Neural progenitor cell (in vitro differentiated cells): ENCODE measurements around the gene CRB2. TPM values are rescaled to one million over a fixed set of nuclear protein-coding genes. Genes with fewer than 3 reads are reported as not detected.

Experiments used
- DNase-seq: peaks from one replicate; pipeline ENCODE4 v3.0.0-alpha.2; 2016; ENCODE audit warnings: low spot score
- H2AFZ ChIP-seq: fragments of 200-600 bp; sonication (generic); replicated peaks from 2 replicates; pipeline ENCODE4 v1.6.1; 2016; ENCODE audit warnings: antibody characterized with exemption
- H3F3A ChIP-seq: fragments of 200-600 bp; sonication (generic); 2 replicates; pipeline ENCODE4 v1.6.1; 2016; ENCODE audit warnings: antibody characterized with exemption, low read depth
- H3K27ac ChIP-seq: fragments of 200-600 bp; sonication (generic); 2 replicates; pipeline ENCODE4 v1.5.1; 2016; ENCODE audit warnings: mild to moderate bottlenecking
- H3K27me3 ChIP-seq: fragments of 200-600 bp; sonication (generic); 2 replicates; pipeline ENCODE4 v1.6.1; 2016; ENCODE audit warnings: mild to moderate bottlenecking, moderate library complexity
- H3K36me3 ChIP-seq: fragments of 200-600 bp; sonication (generic); 2 replicates; pipeline ENCODE4 v1.5.1; 2016
- H3K4me1 ChIP-seq: fragments of 200-600 bp; sonication (generic); 2 replicates; pipeline ENCODE4 v1.6.1; 2016; ENCODE audit warnings: mixed run types
- H3K4me2 ChIP-seq: fragments of 200-600 bp; sonication (generic); 2 replicates; pipeline ENCODE4 v1.6.1; 2016
- H3K4me3 ChIP-seq: fragments of 200-600 bp; sonication (generic); 2 replicates; pipeline ENCODE4 v1.5.1; 2016
- H3K79me2 ChIP-seq: fragments of 200-600 bp; sonication (generic); 2 replicates; pipeline ENCODE4 v1.6.1; 2016; ENCODE audit warnings: low read depth
- H3K9ac ChIP-seq: fragments of 200-600 bp; sonication (generic); 2 replicates; pipeline ENCODE4 v1.6.1; 2016
- H3K9me3 ChIP-seq: fragments of 200-600 bp; sonication (generic); 2 replicates; pipeline ENCODE4 v1.5.1; 2016; ENCODE audit warnings: low read depth
- H4K20me1 ChIP-seq: fragments of 200-600 bp; sonication (generic); 2 replicates; pipeline ENCODE4 v1.6.1; 2016; ENCODE audit warnings: low read depth
- H3K27ac Mint-ChIP-seq: 3 replicates; pipeline ENCODE4 v1.8.0; 2021; ENCODE audit warnings: mixed read lengths
- H3K27me3 Mint-ChIP-seq: 2 replicates; pipeline ENCODE4 v1.8.0; 2022; ENCODE audit warnings: low read depth, mild to moderate bottlenecking, inconsistent platforms, moderate library complexity, mixed read lengths; ENCODE audit not compliant: insufficient read depth
- H3K36me3 Mint-ChIP-seq: 3 replicates; pipeline ENCODE4 v1.8.0; 2021; ENCODE audit warnings: mixed read lengths
- H3K4me1 Mint-ChIP-seq: 3 replicates; pipeline ENCODE4 v1.8.0; 2021; ENCODE audit warnings: mixed read lengths
- H3K4me3 Mint-ChIP-seq: 3 replicates; pipeline ENCODE4 v1.8.0; 2021; ENCODE audit warnings: mild to moderate bottlenecking, moderate library complexity, mixed read lengths
- H3K9me3 Mint-ChIP-seq: 3 replicates; pipeline ENCODE4 v1.8.0; 2020; ENCODE audit warnings: mixed read lengths
- CTCF ChIP-seq: fragments of 200-600 bp; sonication (generic); IDR thresholded peaks from 2 replicates; pipeline ENCODE4 v1.5.1; 2017; ENCODE audit warnings: antibody characterized with exemption, mild to moderate bottlenecking
- EZH2 ChIP-seq: fragments of 200-600 bp; sonication (generic); IDR thresholded peaks from 2 replicates; pipeline ENCODE4 v1.6.1; 2017; ENCODE audit warnings: antibody characterized with exemption, mild to moderate bottlenecking, moderate library complexity
- EZH2phosphoT487 ChIP-seq: fragments of 200-600 bp; sonication (generic); IDR thresholded peaks from 2 replicates; pipeline ENCODE4 v1.6.1; 2017; ENCODE audit warnings: antibody characterized with exemption
- total RNA-seq: library from RNA; depleted of rRNA; stranded (reverse); fragments of >200 nt; gene quantifications from 2 replicates; pipeline ENCODE4 v1.2.3, GENCODE V29; 2015; ENCODE audit warnings: low replicate concordance

The CRB2 gene
- total RNA-seq, 1 donor from 2014 or later = 18.5 TPM

GRCh38 chr9:123418052-123418430 lies 62.0 kb downstream of the CRB2 start:
- no peaks in the 10 kb centered on the region for H3K79me2 ChIP-seq
- peaks cover 42% of the 10 kb centered on the region for H3K4me1 ChIP-seq
- no peaks in the 10 kb centered on the region for H3K36me3 ChIP-seq
- H3K9ac ChIP-seq = no peak overlapping the region
- H3K4me2 ChIP-seq = no peak overlapping the region
- H3K4me3 Mint-ChIP-seq = no peak overlapping the region
- H3K27me3 ChIP-seq = no peaks in the 10 kb centered on the region
- TF ChIP-seq CTCF = no peak
- no peak for TF ChIP-seq EZH2phosphoT487
- TF ChIP-seq EZH2 = no peak
- peaks cover 59% of the 10 kb centered on the region for H3K4me1 Mint-ChIP-seq
- no peaks in the 10 kb centered on the region for H3K9me3 ChIP-seq
- H3K27me3 Mint-ChIP-seq = peaks cover 4% of the 10 kb centered on the region
- no peak overlapping the region for H3K27ac ChIP-seq
- peaks cover 15% of the 10 kb centered on the region for H4K20me1 ChIP-seq
- H2AFZ ChIP-seq = no peak overlapping the region
- H3K36me3 Mint-ChIP-seq = peaks cover 10% of the 10 kb centered on the region
- no peak overlapping the region for H3K27ac Mint-ChIP-seq
- no peak for DNase-seq
- H3K4me3 ChIP-seq = no peak overlapping the region
- no peaks in the 10 kb centered on the region for H3K9me3 Mint-ChIP-seq
- H3F3A ChIP-seq = no peaks in the 10 kb centered on the region

GRCh38 chr9:123418506-123418905 lies 62.5 kb downstream of the CRB2 start:
- Histone ChIP-seq H3K4me1 (peaks cover 42% of the 10 kb centered on the region), H3K4me3 (no peak overlapping the region), H3K36me3 (no peaks in the 10 kb centered on the region), H3K9ac (no peak overlapping the region), H4K20me1 (peaks cover 18% of the 10 kb centered on the region), H3K4me2 (no peak overlapping the region), H3K27ac (no peak overlapping the region), H3F3A (no peaks in the 10 kb centered on the region), H3K9me3 (no peaks in the 10 kb centered on the region), H3K79me2 (no peaks in the 10 kb centered on the region), H2AFZ (no peak overlapping the region), H3K27me3 (no peaks in the 10 kb centered on the region)
- TF ChIP-seq EZH2phosphoT487 (no peak), EZH2 (no peak), CTCF (no peak)
- Mint-ChIP-seq H3K27ac (no peak overlapping the region), H3K4me3 (no peak overlapping the region), H3K36me3 (peaks cover 10% of the 10 kb centered on the region), H3K9me3 (no peaks in the 10 kb centered on the region), H3K4me1 (peaks cover 59% of the 10 kb centered on the region), H3K27me3 (peaks cover 4% of the 10 kb centered on the region)
- DNase-seq = no peak

- Mint-ChIP-seq H3K4me3 (no peak overlapping the region), H3K36me3 (peaks cover 10% of the 10 kb centered on the region), H3K27me3 (peaks cover 4% of the 10 kb centered on the region), H3K27ac (no peak overlapping the region), H3K4me1 (peaks cover 57% of the 10 kb centered on the region), H3K9me3 (no peaks in the 10 kb centered on the region)
- Histone ChIP-seq H3K4me1 (peaks cover 42% of the 10 kb centered on the region), H3F3A (no peaks in the 10 kb centered on the region), H3K27me3 (no peaks in the 10 kb centered on the region), H3K27ac (no peak overlapping the region), H3K9me3 (no peaks in the 10 kb centered on the region), H3K9ac (no peak overlapping the region), H3K4me2 (no peak overlapping the region), H4K20me1 (peaks cover 18% of the 10 kb centered on the region), H3K79me2 (no peaks in the 10 kb centered on the region), H3K36me3 (no peaks in the 10 kb centered on the region), H2AFZ (no peak overlapping the region), H3K4me3 (no peak overlapping the region)
- DNase-seq = no peak
- TF ChIP-seq EZH2phosphoT487 = no peak
- TF ChIP-seq EZH2 = no peak
- TF ChIP-seq CTCF = no peak
Measured at GRCh38 chr9:123419091-123419490, 63.1 kb downstream of the CRB2 start.
